CD4-positive, alpha-beta T cell (primary cell): ENCODE data around the gene CACNB2. TPM values are rescaled to one million over a fixed set of nuclear protein-coding genes. Genes with fewer than 3 reads are reported as not detected.

Experiments
- ATAC-seq: fragments of 200-7000 bp; cut with Tn5 transposase; one replicate; pipeline ENCODE4 v1.10.0; 2022; ENCODE audit warnings: mild to moderate bottlenecking; ENCODE audit not compliant: poor library complexity
- CTCF ChIA-PET: fragments of 350-600 bp; sonication (Branson Sonifier 250); formaldehyde crosslinking; loops from one replicate; lab custom pipeline; 2021; ENCODE audit warnings: antibody characterized with exemption, inconsistent platforms; lab: Charles Lee
- POLR2A ChIA-PET: fragments of 350-600 bp; sonication (Branson Sonifier 250); formaldehyde crosslinking; loops from one replicate; lab custom pipeline; 2021; ENCODE audit warnings: antibody characterized with exemption, inconsistent platforms; lab: Charles Lee
- DNase-seq, 14 experiments: peaks; one replicate each; pipeline ENCODE4 v3.0.0-alpha.2; 2013 to 2020; ENCODE audit warnings: mixed read lengths in 2 of 14
- H3K27ac ChIP-seq, 2 donors: one replicate each; pipeline versions ENCODE4 v1.5.1 to v1.7.0; 2013; ENCODE audit warnings: low read length in 2 of 2, low read depth in 1 of 2, mild to moderate bottlenecking in 1 of 2
- H3K27me3 ChIP-seq, 2 experiments: 1 replicate in 1 of 2; 2 replicates in 1 of 2; pipeline versions ENCODE4 v1.6.1 to v1.7.0; 2013; ENCODE audit warnings: low read length in 2 of 2, control low read depth in 1 of 2, mild to moderate bottlenecking in 1 of 2, moderate library complexity in 1 of 2; ENCODE audit not compliant: insufficient read depth in 2 of 2, control insufficient read depth in 1 of 2
- H3K36me3 ChIP-seq: one replicate; pipeline ENCODE4 v1.6.1; 2013; ENCODE audit warnings: low read length, control low read depth; ENCODE audit not compliant: insufficient read depth
- H3K4me1 ChIP-seq: one replicate; pipeline ENCODE4 v1.6.1; 2013; ENCODE audit warnings: low read length, control low read depth; ENCODE audit not compliant: insufficient read depth
- H3K4me3 ChIP-seq: one replicate; pipeline ENCODE4 v1.5.1; 2013; ENCODE audit warnings: mild to moderate bottlenecking, low read length, moderate library complexity
- H3K9me3 ChIP-seq, 2 experiments: 1 replicate in 1 of 2; 2 replicates in 1 of 2; pipeline versions ENCODE4 v1.6.1 to v1.7.0; 2013; ENCODE audit warnings: low read length in 2 of 2, mild to moderate bottlenecking in 2 of 2, control low read depth in 1 of 2, moderate library complexity in 1 of 2; ENCODE audit not compliant: control insufficient read depth in 1 of 2, insufficient read depth in 1 of 2
- H3K27ac Mint-ChIP-seq: one replicate; pipeline ENCODE4 v1.8.0; 2020; ENCODE audit warnings: mixed read lengths
- H3K27me3 Mint-ChIP-seq: one replicate; pipeline ENCODE4 v1.8.0; 2021; ENCODE audit warnings: mixed read lengths
- H3K36me3 Mint-ChIP-seq: one replicate; pipeline ENCODE4 v1.8.0; 2021; ENCODE audit warnings: low read depth, mixed read lengths
- H3K4me1 Mint-ChIP-seq: one replicate; pipeline ENCODE4 v1.8.0; 2021; ENCODE audit warnings: low read depth, mixed read lengths
- H3K4me3 Mint-ChIP-seq: one replicate; pipeline ENCODE4 v1.8.0; 2020; ENCODE audit warnings: mild to moderate bottlenecking, mixed read lengths
- H3K9me3 Mint-ChIP-seq: one replicate; pipeline ENCODE4 v1.8.0; 2020; ENCODE audit warnings: mixed read lengths
- CTCF ChIP-seq: fragments of 200-600 bp; IDR thresholded peaks from one replicate; pipeline ENCODE4 v1.8.0; 2022; ENCODE audit warnings: antibody characterized with exemption, mild to moderate bottlenecking
- intact Hi-C, 2 experiments: fragments of 100-400 bp; cut with DNase I in 1 of 2; cut with micrococcal nuclease in 1 of 2; formaldehyde crosslinking; loops; one replicate each; pipeline versions ENCODE4 v1.15.1 to v1.9.0; 2023 to 2025; cut with DNase I, micrococcal nuclease
- total RNA-seq, 174 experiments: library from RNA in 2 of 174; stranded (reverse) in 2 of 174; gene quantifications; one replicate each; pipeline ENCODE4 v1.2.3 and lab custom pipeline; 2021 to 2026

The CACNB2 gene
- total RNA-seq, 2 experiments from 2014 or later = 0.34 TPM; not detected in 1

DNA sequence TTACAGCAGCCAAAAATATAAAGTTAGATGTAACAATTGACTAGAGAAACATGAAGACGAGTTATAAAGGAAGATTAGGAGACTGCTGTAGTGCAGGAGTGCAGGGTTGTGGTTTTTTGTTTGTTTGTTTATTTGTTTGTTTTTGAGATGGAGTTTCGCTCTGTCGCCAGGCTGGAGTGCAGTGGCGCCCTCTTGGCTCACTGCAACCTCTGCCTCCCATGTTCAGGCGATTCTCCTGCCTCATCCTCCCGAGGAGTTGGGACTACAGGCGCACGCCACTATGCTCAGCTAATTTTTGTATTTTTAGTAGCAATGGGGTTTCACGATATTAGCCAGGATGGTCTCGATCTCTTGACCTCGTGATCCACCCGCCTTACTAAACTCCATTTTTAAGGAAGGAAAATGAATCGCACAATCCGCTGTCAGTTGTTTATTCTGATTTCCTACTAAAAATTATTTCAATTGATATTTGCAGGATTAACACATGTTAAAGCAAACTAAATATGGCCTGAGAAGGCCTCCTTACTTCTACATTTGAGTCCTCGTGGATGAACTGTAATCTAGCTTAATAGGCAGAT lies 277.8 kb downstream of the CACNB2 start:
- DNase-seq = no peak
- POLR2A ChIA-PET = no interaction called here
- intact Hi-C loops = no loop called here

GRCh38 chr10:18418541-18419215 lies 278.5 kb downstream of the CACNB2 start:
- Histone ChIP-seq H3K27ac (no peak overlapping the region), H3K4me3 (no peak overlapping the region), H3K27me3 (no peaks in the 10 kb centered on the region), H3K4me1 (no peaks in the 10 kb centered on the region), H3K36me3 (no peaks in the 10 kb centered on the region), H3K9me3 (no peaks in the 10 kb centered on the region)
- intact Hi-C loops = no loop called here
- Mint-ChIP-seq H3K27ac (no peak overlapping the region), H3K27me3 (peaks cover 8% of the 10 kb centered on the region), H3K36me3 (no peaks in the 10 kb centered on the region), H3K4me3 (no peak overlapping the region), H3K4me1 (no peaks in the 10 kb centered on the region), H3K9me3 (no peaks in the 10 kb centered on the region)
- no peak for TF ChIP-seq CTCF
- ChIA-PET CTCF (no interaction called here), POLR2A (no interaction called here)
- ATAC-seq = no peak
- DNase-seq = peak in 2 of 14 experiments; percentile 7 to 8

More for the DNA sequence above, 277.8 kb downstream of the CACNB2 start:
- H3K27ac ChIP-seq = no peak overlapping the region
- H3K4me3 ChIP-seq = no peak overlapping the region
- H3K27ac Mint-ChIP-seq = no peak overlapping the region
- ATAC-seq = no peak
- no peaks in the 10 kb centered on the region for H3K9me3 Mint-ChIP-seq
- CTCF ChIA-PET = no interaction called here
- H3K9me3 ChIP-seq = no peaks in the 10 kb centered on the region
- H3K4me1 Mint-ChIP-seq = no peaks in the 10 kb centered on the region
- H3K4me3 Mint-ChIP-seq = no peak overlapping the region
- TF ChIP-seq CTCF = no peak
- H3K27me3 Mint-ChIP-seq = peaks cover 8% of the 10 kb centered on the region
- no peaks in the 10 kb centered on the region for H3K36me3 ChIP-seq
- no peaks in the 10 kb centered on the region for H3K36me3 Mint-ChIP-seq
- H3K27me3 ChIP-seq = no peaks in the 10 kb centered on the region
- no peaks in the 10 kb centered on the region for H3K4me1 ChIP-seq

- Histone ChIP-seq H3K4me3 (no peak overlapping the region), H3K36me3 (no peaks in the 10 kb centered on the region), H3K27me3 (no peaks in the 10 kb centered on the region), H3K4me1 (no peaks in the 10 kb centered on the region), H3K9me3 (no peaks in the 10 kb centered on the region), H3K27ac (no peak overlapping the region)
- no peak for ATAC-seq
- Mint-ChIP-seq H3K27me3 (peaks cover 8% of the 10 kb centered on the region), H3K9me3 (no peaks in the 10 kb centered on the region), H3K36me3 (no peaks in the 10 kb centered on the region), H3K27ac (no peak overlapping the region), H3K4me3 (no peak overlapping the region), H3K4me1 (no peaks in the 10 kb centered on the region)
- no peak for TF ChIP-seq CTCF
- intact Hi-C loops = no loop called here
- ChIA-PET POLR2A (no interaction called here), CTCF (no interaction called here)
- no peak for DNase-seq
Observed at GRCh38 chr10:18419945-18420344, 279.7 kb downstream of the CACNB2 start.
